ENCODE measurements around the gene CCDC181.

The CCDC181 gene

DNA sequence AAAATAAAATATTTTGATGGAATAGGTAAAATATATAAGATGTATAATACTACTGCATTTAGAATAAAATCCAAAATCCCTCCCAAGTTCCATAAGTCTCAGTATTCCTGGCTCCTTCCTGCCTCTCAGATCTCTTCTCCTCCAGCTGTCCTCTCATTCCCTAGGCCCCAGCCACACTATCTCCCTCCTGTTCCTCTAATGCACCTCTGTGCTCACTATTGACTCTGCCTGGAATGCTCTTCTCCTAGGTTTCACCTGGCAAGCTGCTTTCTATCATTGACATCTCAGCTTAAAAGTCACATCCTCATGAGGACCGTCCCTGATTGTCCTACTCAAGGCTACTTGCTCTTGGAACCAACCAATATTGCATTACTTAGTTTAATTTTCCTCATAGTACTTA lies 66.9 kb downstream of the CCDC181 start:
- no peak overlapping the region for H3K27ac ChIP-seq
- TF ChIP-seq, protein P1, sequence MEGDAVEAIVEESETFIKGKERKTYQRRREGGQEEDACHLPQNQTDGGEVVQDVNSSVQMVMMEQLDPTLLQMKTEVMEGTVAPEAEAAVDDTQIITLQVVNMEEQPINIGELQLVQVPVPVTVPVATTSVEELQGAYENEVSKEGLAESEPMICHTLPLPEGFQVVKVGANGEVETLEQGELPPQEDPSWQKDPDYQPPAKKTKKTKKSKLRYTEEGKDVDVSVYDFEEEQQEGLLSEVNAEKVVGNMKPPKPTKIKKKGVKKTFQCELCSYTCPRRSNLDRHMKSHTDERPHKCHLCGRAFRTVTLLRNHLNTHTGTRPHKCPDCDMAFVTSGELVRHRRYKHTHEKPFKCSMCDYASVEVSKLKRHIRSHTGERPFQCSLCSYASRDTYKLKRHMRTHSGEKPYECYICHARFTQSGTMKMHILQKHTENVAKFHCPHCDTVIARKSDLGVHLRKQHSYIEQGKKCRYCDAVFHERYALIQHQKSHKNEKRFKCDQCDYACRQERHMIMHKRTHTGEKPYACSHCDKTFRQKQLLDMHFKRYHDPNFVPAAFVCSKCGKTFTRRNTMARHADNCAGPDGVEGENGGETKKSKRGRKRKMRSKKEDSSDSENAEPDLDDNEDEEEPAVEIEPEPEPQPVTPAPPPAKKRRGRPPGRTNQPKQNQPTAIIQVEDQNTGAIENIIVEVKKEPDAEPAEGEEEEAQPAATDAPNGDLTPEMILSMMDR (IDR thresholded peaks at IDR 0.05) = no peak
- no peak for TF ChIP-seq ZFX (IDR thresholded peaks at IDR 0.05; ENCODE audit: borderline replicate concordance)

DNA sequence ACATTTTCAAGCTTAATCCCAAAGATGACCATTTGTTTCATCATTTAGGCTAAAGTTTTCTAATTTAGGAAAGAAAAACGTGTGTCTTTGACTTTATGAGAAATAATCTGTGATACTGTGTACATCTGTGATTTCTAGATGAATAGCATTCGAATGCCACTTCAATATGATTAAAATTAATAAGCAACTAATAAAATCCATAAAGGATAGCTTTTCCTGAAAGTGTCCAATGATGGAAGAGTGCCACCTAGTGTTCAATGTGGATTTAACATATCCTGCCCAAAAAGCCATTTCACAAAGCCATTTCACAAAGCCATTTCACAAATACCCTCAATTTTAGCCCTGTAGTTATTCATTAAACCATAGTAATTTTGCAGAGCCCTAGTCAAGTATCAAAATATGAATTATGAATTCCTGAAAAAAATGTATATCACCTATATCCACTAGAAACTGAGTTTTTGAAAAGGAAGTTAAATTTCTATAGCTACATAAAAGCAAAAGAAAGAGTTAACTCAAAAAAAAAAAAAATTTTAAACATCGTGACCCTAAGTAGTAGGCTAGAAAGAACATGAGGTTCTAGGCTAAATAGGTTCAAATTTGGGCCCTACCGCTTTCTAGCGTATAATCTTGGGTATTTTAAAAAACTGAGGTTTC lies 78.8 kb downstream of the CCDC181 start:
- no peak for TF ChIP-seq ZFX (IDR thresholded peaks at IDR 0.05; ENCODE audit: borderline replicate concordance)
- TF ChIP-seq, protein P1 (IDR thresholded peaks at IDR 0.05) = peak; percentile 93
- no peak overlapping the region for H3K27ac ChIP-seq

DNA sequence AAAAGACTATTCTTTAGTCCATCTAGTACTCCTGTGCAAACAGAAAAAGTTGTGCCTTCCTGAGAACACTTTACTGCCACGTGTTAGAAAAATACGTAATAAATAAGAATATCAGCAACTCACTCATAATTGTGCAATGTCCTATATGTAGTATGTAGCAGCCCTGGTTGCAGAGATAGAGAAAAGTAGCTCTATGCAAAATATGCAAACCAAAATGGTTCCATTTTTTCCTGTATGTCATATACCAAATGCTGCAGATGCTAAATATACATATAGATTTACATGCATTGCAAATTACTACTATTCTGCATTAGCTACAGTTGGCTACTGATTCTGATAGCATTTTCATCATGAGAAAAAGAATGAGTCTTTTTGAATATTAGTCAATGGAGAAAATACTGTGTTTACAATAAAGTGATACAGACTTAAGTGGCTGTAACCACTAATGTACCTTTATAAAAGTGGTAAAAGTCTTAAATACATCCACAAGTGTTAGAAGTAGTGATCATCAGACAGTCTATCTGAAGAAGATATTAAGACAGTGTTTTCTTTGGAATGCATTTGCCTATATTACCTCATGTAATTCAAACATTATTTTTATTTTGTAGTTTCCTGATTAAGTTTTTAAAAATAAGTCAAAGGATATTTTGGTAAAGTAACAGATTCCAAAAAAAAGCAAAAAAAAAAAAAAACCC lies 79.4 kb downstream of the CCDC181 start:
- H3K27ac ChIP-seq = no peak overlapping the region
- TF ChIP-seq, protein P1 (IDR thresholded peaks at IDR 0.05) = no peak
- TF ChIP-seq ZFX (IDR thresholded peaks at IDR 0.05; ENCODE audit: borderline replicate concordance) = no peak

DNA sequence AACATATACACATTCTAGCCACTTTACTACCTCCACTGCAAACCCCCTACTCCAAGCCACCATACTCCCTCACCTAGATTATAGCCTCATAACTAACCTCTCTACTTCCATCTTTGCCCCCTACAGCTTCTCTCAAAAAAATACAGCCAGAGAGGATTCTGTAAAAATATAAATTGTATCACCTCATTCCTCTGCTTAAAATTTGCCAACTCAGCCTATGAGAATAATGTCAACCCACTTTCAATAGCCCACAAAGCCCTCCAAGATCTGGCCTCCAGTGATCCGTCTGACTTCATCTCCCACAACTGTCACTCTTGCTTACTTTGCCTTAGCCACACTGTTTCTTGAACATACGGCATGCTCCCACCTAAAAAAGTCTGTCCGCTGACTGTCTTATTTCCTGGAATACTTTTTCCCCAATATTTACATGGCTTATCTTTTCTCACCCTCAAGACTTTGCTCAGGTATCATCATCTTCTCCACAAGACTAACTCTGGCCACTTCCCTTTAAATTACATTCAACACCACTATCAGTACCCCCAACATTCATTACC lies 81.2 kb downstream of the CCDC181 start:
- TF ChIP-seq, protein P1 (IDR thresholded peaks at IDR 0.05) = no peak
- no peak for TF ChIP-seq ZFX (IDR thresholded peaks at IDR 0.05; ENCODE audit: borderline replicate concordance)
- no peak overlapping the region for H3K27ac ChIP-seq

DNA sequence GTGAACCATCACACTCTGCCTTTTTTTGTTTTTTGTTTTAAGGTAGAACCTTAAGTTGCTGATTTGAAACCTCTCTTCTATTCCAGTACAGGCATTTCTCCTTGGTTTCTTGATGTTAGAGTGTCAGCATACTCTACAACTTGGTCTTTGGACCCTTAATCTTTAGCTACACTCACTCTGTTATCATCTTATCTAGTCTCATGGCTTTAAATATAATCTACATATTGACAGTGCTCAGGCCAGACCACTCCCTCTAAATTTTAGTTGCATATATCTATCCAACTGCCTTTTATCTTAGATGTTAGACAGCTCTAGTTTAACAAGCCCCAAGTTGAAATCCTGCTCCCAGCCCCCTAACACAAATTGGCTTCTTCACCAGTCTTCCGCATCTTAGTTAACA lies 81.8 kb downstream of the CCDC181 start:
- TF ChIP-seq ZFX (IDR thresholded peaks at IDR 0.05; ENCODE audit: borderline replicate concordance) = no peak
- TF ChIP-seq, protein P1 (IDR thresholded peaks at IDR 0.05) = no peak

More for the DNA sequence above, 81.8 kb downstream of the CCDC181 start:
- H3K27ac ChIP-seq = no peak overlapping the region

Measured in 22Rv1 (cell line).